GM12875 (cell line): ENCODE results near the gene HSF4.

Source experiments
- H3K4me3 ChIP-seq: one replicate; pipeline ENCODE4 v1.5.1; 2011; ENCODE audit warnings: low read depth, low read length, control low read depth
- TF ChIP-seq, protein P1 (sequence below): IDR thresholded peaks from 2 replicates; pipeline ENCODE4 v1.5.1; 2011; ENCODE audit warnings: low read depth, mild to moderate bottlenecking, control low read depth, inconsistent platforms, low read length, moderate library complexity, borderline replicate concordance; ENCODE audit not compliant: insufficient read depth

Gene HSF4

DNA sequence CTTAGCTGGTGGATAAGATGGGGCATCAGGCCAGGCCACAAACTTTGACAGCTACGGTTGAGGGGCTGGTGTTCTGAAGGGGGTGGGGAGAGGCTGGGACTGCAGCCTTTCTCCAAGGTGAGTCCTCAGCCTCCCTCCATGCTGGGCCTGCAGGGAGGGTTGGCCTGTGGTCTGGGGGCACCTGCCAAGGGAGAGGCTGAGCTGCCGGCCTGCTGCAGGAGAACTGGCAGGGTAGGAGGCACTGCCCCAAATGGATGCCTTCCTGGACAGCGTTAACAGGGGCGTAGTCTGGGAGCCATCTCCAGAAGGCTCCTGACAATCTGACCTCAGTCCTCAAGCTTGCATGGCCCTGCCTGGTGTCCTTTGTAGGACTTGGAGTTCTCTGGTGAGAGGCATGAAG lies 39.5 kb downstream of the HSF4 start:
- no peak overlapping the region for H3K4me3 ChIP-seq
- TF ChIP-seq, protein P1, sequence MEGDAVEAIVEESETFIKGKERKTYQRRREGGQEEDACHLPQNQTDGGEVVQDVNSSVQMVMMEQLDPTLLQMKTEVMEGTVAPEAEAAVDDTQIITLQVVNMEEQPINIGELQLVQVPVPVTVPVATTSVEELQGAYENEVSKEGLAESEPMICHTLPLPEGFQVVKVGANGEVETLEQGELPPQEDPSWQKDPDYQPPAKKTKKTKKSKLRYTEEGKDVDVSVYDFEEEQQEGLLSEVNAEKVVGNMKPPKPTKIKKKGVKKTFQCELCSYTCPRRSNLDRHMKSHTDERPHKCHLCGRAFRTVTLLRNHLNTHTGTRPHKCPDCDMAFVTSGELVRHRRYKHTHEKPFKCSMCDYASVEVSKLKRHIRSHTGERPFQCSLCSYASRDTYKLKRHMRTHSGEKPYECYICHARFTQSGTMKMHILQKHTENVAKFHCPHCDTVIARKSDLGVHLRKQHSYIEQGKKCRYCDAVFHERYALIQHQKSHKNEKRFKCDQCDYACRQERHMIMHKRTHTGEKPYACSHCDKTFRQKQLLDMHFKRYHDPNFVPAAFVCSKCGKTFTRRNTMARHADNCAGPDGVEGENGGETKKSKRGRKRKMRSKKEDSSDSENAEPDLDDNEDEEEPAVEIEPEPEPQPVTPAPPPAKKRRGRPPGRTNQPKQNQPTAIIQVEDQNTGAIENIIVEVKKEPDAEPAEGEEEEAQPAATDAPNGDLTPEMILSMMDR, result no peak

DNA sequence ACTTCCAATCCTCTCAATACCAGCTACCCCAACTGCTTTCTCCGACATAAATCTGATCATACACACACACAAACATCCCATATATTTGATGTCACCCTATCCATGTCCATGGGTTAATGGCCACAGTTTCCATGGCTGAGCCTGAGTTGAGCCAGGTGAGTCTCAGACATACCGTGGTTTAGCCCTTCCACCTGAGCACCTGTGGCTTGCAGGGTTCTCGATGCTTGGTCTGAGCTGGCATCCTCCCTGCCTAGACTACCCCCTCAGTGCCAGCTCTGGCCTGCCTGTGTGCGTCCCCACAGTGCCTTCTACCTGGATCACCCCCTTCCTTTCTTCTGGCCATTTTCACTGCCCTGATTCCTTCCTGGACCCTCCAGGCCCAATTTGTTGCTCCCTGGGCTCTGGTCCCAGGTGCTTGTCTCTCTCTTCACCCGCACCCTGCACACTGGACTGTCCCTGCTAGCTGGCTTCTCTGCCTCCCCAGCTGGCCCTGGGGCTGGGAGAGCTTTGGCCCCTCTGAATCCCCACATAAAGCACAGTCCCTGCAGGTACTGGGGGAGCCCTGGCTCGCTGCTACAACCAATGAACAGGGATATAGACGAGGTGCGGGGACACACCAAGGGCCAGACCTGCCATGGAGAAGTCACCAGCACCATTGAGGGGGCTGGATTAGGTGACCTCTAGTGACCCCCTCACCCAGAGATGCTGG lies 41.7 kb downstream of the HSF4 start:
- H3K4me3 ChIP-seq, result no peak overlapping the region
- TF ChIP-seq, protein P1, result no peak

DNA sequence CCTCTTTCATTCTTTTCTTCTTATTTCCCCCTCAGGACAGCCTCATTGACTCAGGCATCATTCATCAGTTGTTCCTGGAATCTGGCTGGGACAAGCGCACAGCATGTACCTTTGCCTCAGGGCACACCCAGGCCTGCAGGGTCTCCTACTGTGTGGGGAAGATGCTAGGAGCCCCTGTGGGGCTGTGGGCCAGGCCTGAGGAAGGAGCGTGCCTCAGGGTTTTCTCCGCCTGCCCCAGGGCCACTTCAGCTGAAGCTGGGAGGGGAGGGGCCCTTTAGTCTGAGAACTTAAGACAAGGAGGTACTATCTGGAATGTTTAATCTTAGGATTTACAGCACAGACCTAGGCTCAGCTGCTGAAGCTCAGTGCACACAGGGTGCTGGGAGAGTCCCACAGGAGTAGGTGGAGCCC lies 42.3 kb downstream of the HSF4 start:
- TF ChIP-seq, protein P1, result no peak
- no peak overlapping the region for H3K4me3 ChIP-seq

DNA sequence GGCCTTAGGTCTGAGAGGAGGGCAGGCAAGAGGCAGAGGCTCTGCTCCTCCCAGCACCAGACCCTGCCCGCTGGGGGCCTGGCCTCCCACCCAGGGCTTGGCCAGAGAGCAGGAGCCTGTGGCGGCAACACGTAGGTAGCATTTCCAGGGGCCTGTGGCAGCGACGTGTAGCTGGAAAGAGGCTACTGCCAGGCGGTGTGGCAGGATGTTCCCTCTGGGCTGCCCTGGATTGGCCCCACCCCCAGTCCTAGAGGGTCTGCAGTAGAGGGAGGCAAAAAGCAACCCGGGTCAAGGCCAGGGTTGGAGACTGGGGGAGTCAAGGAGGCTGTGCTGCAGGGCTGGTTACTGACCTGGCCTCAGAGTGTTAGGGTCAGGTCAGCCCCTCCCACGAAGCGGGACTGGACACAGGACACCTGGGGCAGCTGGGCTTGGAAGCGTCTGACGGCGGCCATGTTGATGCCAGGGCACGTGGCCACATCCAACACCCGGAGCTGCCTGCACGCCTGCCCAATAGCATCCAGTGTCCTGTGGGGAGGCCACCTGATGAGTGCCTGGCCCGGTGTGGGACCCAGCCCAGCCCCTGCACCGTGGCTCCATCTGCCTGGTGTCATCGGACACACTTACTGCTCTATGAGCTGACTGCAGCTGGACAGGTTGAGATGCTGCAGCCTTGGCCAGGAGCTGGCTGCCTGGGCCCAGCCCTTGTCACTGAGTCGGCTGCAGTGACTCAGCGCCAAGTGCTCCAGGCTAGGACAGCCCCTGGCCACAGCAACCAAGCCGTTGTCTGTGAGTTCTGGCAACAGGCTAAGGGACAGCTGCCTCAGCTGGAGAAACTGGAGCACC lies 42.9 kb downstream of the HSF4 start:
- no peak overlapping the region for H3K4me3 ChIP-seq
- TF ChIP-seq, protein P1, result no peak

DNA sequence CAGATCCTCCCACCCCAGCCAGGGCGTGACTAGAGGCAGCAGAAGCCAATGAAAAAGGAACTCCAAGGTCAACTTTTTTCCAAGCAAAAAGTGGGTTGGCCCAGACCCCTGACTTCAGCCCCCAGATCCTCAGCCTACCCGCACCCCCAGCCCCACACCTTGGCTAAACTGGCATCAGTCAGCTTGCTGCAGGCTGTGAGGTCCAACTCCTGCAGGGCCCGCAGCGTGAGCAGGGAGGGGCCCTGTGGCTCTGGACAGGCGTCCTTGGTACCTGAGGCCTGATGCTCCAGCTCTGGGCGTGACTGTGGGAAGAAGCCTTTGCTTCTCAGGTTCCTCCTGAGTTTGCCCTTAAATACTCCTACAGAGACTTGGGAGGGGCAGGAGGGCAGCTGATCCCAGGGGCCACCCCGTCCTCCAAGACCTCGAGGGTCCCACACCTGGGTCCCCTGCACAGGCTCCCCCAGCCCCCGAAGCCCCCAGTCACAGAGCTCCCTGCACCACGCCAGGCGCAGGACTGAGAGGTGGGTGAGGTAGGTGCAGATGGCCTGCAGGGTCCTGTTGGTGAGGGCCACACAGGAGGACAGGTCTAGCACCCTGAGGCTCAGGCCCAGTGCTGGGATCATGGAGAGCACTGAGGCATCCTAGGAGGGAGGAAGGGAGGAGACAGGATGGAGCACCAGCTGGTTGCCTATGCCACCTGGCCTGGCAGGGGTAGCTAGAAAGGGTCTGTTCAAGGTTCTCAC lies 43.8 kb downstream of the HSF4 start:
- TF ChIP-seq, protein P1, result no peak
- H3K4me3 ChIP-seq, result no peak overlapping the region

DNA sequence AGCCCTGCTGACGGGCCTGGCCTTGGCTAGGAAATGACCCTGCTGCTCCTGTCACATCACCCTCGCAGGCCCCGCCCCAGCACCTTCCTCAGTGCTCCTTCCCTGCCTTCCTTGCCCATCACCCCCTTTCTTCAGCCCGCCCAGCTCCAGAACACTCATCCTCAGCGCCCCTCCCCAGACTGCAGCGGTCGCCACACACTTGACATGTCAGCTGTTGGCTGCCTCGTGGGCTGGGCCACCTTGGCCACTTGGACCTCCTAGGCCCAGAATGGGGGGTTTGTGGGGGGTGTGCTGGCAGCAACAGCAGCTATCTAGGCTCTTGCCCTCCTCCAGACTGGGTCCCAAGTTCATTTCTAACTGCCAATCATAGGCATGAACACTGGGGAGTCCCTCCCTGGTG lies 45.0 kb downstream of the HSF4 start:
- TF ChIP-seq, protein P1, result no peak
- H3K4me3 ChIP-seq, result no peak overlapping the region
